ENCODE data around the gene LSM11.
"Not testable (repeated sequence)": the region's sequence is repeated elsewhere in the genome, so short reads cannot be mapped to it uniquely, and the experiment has no call there.

The LSM11 gene

DNA sequence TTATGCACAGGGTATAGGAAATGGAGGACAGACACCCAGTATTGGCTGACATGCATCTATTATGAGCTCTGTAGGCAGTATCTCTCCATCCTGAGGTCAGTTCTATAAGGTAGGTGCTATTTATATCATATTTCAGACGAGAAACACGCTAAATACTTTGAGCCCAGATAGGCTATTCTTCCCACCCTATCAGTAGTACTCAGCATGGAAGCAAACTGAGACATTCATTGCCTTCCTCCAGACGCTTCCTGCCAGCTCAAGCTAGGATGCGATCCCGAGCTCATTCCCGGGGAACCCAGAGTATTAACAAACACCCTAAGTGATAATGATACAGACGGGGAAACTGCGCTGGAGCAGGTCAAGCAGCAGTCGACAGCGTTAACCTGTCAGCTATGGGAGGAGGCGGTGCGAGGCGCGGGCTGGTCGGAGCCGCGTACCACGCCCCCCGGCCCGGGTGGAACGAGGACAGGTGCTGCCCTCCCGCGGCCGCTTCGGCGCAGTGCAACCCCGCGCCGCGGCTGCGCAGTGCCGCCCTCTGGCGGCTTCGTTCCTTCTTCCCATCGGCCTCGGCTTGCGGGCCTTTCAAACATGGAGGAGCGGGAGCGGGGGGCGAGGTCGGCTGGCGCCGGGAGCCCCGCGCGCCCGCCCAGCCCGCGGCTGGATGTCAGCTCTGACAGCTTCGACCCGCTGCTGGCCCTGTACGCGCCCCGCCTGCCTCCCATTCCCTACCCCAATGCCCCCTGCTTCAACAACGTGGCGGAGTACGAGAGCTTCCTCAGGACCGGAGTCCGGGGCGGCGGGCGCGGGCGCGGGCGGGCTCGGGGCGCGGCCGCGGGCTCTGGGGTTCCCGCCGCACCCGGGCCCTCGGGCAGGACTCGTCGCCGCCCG lies at the start of gene LSM11:
LSM11 (plus strand) TSS at position 550 of the 888 bp plus-strand sequence; CDS start at position 589, 39 bp downstream.
- DNase-seq (ENCODE audit: low read depth), result peak; percentile 91

- not testable (repeated sequence) for DNase-seq (ENCODE audit: low read depth)
Observed at GRCh38 chr5:157693816-157694215, 49.7 kb upstream of the LSM11 start.

- DNase-seq (ENCODE audit: low read depth), result not testable (repeated sequence)
Observed at GRCh38 chr5:157696154-157696553, 47.4 kb upstream of the LSM11 start.

DNA sequence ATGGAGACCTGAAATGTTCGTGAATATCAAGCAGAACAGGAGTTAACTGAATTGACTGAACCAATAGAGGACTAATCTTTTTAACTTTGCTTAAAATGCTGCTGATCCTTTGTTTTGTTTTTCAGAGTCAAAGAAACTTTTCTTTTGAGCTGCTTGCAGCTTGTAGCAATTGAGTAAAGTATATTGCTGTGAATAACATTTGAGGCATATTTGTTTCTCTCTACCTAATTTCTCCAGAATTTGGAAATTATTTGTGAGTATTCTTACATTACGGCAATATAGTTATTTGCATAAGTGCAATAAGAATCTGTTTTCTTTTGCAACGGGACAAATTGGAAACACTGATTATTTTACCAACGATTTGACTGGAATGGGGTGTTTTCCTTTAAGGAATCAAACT lies 44.8 kb upstream of the LSM11 start:
- not testable (repeated sequence) for DNase-seq (ENCODE audit: low read depth)

DNA sequence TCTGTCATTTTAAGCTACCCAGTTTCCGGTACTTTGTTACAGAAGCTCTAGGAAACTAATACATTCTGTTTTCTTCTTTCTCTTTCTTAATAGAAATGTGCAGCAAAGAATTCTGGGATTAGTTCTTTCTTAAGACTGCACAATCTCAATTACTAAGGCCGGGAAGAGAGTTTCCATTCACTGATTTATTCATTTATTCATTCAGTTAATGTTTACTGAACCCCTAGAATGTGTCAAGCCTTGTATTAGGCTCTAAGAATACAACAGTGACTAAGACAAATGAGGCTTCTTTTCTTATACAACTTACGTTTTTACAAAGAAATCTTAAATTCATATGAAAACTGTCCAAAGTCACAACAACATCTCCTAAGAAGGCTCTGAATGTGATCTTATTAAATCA lies 39.8 kb upstream of the LSM11 start:
- no peak for DNase-seq (ENCODE audit: low read depth)

- DNase-seq (ENCODE audit: low read depth), result no peak
Observed at GRCh38 chr5:157708866-157709265, 34.6 kb upstream of the LSM11 start.

DNA sequence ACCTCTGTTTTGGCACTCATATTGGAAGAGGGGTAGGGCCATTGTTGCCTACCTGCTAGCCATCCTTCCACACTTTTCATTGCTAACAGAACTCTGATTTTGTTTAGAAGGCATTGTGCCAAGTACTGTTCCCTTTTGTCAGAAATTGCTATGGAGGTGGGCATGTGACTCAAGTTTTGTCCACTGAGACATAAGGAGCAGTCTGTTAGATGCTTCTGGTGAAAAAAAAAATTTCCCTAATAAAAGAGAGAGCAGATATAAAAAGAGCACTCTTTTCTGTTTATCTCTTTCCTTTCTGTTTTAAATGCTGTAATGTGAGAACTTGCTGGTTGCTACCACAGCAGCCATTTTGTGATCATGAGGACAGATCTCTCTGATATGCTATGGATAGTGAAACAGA lies 34.2 kb upstream of the LSM11 start:
- no peak for DNase-seq (ENCODE audit: low read depth)

GRCh38 chr5:157710431-157710830 lies 33.1 kb upstream of the LSM11 start:
- no peak for DNase-seq (ENCODE audit: low read depth)

DNA sequence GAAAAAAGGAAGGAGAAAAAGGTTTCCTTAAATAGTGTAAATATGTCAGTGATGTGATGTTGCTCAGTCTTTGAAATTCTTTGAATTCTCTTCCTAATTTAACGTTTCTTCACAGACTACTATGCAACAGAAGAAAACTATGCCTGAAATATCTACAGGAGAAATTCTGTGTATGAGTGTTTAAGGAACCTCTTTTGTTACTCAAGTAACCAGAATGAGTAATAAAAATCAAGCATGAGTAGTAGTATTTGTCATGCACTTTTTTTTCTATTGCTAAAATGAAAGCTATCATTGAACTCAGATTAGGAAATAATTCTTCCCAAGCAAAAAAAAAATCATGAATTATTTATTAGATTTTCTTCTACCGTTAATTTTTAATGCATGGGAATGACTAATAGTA lies 32.6 kb upstream of the LSM11 start:
- DNase-seq (ENCODE audit: low read depth), result no peak

DNA sequence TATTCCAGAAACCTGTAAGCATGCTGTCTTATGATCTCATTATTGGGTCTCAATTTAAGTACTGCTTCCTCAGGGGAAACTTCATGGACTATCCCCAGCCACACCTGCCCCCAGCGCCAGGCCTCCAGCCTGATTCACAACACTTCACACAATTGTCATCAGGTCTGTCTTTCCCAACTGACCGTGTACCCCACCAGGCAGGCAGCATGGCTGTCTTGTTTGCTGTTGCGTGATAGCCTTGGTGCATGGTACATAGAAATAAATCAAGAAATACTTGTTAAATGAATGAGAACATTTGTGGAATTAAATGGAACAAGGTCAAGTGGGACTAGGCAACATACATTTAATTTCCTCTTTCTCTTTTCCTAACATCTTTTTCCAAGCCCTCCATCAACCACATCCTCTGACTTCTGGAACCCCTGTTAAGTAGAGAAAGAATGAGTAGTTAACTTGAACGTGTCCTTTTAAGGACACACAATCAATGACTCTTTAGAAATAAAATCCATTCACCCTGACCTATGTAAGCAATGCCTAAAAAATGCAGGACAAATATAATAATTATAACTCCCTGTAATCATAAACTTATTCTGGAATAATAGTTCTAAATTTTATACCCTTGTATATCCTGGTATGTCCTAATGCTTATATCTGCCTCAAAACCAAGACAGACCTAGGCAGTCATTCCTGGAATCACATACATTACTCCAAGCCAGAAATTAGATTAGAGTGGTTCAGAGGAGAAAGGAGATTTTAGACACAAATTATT lies 29.5 kb upstream of the LSM11 start:
- no peak for DNase-seq (ENCODE audit: low read depth)

DNA sequence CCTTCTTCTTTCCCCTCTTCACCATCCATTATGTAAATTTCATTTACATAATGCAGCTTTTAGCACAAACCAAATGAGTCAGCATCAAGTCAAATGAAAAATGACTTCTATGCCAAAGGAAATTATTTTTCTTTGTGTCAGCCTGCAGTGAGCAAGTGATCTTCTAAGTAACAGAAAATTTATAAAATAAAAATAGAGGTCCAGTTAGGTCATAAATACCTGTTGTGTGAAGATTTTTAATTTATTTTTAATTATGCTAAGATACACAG lies 29.0 kb upstream of the LSM11 start:
- no peak for DNase-seq (ENCODE audit: low read depth)

DNA sequence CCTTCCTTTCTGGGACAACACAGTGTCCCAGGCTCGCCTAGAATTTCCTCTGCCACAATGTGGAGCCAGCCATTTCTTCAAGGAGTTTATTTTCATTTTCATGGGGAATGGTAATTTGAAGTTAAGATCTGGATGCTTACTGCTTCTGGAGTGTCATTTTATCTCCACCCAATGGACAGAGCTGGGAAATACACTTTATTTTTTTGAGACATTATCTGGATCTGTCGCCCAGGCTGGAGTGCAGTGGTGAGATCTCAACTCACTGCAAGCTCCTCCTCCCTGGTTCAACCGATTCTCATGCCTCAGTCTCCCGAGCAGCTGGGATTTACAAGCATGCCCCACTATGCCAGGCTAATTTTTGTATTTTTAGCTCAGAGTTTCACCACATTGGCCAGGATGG lies 25.0 kb upstream of the LSM11 start:
- no peak for DNase-seq (ENCODE audit: low read depth)

DNA sequence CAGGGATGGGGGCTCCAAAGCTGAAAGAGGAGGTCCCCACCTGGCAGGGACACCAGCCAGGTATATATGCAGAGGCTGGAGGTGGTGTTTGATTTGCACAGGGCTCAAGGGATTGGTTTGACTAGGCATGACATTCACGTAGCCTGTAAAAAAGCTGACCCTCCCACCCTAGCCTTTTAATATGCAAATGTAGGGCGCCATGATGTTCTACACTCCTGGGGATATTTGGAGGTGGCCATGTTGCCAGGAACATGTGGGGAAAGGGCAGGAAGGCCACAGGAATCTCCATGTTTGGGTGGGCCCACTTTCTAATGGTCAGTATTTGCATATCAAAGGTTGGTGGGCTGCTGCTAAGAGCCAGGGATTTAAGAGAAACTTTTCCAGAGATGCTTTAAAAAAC lies 24.3 kb upstream of the LSM11 start:
- no peak for DNase-seq (ENCODE audit: low read depth)

GRCh38 chr5:157721159-157721558 lies 22.4 kb upstream of the LSM11 start:
- DNase-seq (ENCODE audit: low read depth), result no peak

DNA sequence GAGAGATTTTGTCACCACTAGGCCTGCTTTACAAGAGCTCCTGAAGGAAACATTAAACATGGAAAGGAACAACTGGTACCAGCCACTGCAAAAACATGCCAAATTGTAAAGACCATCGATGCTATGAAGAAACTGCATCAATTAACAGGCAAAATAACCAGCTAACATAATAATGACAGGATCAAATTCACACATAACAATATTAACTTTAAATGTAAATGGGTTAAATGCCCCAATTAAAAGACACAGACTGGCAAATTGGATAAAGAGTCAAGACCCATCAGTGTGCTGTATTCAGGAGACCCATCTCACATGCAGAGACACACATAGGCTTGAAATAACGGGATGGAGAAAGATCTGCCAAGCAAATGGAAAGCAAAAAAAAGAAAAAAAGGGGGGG lies 20.6 kb upstream of the LSM11 start:
- DNase-seq (ENCODE audit: low read depth), result not testable (repeated sequence)

- DNase-seq (ENCODE audit: low read depth), result not testable (repeated sequence)
Observed at GRCh38 chr5:157726607-157727006, 16.9 kb upstream of the LSM11 start.

DNA sequence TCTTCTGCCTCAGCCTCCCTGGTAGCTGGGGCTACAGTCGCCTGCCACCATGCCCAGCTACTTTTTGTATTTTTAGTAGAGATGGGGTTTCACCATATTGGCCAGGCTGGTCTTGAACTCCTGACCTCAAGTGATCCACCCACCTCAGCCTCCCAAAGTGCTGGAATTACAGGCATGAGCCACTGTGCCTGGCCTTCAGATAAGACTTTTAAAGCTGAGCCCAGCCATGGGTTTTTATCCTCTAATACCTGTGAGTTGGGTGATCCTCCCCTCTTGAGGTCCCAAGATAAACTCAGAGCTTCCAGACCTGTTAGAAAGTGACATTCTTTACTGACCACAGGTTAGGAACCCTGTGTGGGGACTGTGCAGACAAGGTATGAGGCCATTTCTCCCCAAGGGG lies 15.7 kb upstream of the LSM11 start:
- not testable (repeated sequence) for DNase-seq (ENCODE audit: low read depth)

DNA sequence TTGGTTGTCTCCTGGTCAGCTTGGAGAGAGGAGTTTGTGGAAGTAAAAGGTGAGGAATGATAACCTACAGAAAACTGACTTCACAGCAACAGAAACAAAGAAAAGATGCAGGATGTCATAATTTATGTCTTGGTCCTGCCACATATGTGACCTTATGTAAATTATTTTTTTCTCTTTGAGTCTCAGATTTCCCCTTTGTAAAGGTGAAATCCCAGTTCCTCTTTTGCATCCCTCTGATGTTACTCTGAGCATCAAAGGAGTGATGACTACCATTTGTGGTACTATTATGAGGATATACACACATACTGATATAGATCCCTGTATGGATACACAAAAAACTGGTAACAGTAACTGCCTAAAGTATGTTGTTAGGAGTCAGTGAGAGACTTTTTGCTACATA lies 13.7 kb upstream of the LSM11 start:
- DNase-seq (ENCODE audit: low read depth), result no peak

DNA sequence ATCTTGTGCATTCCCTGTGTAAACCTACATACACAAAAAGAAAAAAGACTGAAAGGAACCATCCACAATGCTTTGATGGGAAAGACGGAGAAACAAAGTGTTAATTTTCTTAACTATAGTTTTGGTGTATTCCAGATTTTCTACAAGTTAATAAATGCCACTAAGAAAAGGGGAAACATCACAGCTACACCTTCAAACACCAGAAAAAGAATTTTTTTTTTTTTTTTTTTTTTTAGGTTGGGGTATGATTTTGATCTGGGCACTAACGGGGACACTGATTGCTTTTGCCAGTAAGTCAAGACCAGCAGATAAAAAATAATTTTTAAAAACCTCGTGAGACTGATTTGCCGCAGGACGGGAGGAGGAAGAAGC lies 12.6 kb upstream of the LSM11 start:
- no peak for DNase-seq (ENCODE audit: low read depth)

GRCh38 chr5:157731272-157732129 lies 12.0 kb upstream of the LSM11 start, which contains the start of gene THG1L:
Gene THG1L (plus strand): TSS chr5:157731420. CDS start chr5:157731441, 21 bp downstream.
- DNase-seq (ENCODE audit: low read depth), result peak; percentile 96

DNA sequence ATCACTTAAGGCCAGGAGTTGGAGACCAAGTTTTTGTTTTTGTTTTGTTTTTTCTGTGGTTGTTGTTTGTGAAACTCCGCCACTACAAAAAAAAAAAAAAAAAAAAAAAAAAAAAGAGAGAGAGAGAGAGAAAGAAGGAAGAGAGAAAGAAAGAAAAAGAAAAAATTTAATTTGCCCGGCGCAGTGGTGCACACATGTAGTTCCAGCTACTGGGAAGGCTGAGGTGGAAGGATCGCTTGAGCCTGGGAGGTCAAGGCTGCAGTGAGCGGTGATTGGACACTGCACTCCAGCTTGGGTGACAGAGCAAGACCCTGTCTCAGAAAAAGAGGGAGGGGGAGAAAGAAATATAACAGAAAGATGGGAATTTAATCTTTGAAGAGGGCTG lies 11.4 kb upstream of the LSM11 start:
- DNase-seq (ENCODE audit: low read depth), result no peak

GRCh38 chr5:157732596-157733262 lies 10.8 kb upstream of the LSM11 start:
- no peak for DNase-seq (ENCODE audit: low read depth)

Data from stimulated activated CD8-positive, alpha-beta memory T cell treated with anti-CD3 and anti-CD28 coated beads, Interleukin-15, amount 100 ng/mL, for 24 hours (primary cell).